H1 (cell line): ENCODE data around the gene PSMA2. TPM values are rescaled to one million over a fixed set of nuclear protein-coding genes. Genes with fewer than 3 reads are reported as not detected.

Experiments used
- CTCF ChIA-PET: fragments of 300-600 bp; sonication (Branson Sonifier 250); formaldehyde crosslinking; loops from one replicate; lab custom pipeline; 2021; ENCODE audit not compliant: partially characterized antibody; lab: Charles Lee
- POLR2A ChIA-PET: fragments of 300-600 bp; sonication (Branson Sonifier 250); formaldehyde crosslinking; loops from one replicate; lab custom pipeline; 2021; ENCODE audit warnings: inconsistent platforms; ENCODE audit not compliant: partially characterized antibody; lab: Charles Lee
- DNase-seq, 2 experiments: peaks; one replicate each; pipeline versions ENCODE4 v3.0.0 to v3.0.0-alpha.2; 2010 to 2022; ENCODE audit warnings: low spot score in 2 of 2, low read depth in 1 of 2, mixed read lengths in 1 of 2
- FAIRE-seq: peaks from 2 replicates; lab custom pipeline; 2011; peaks lifted over from hg19 to GRCh38; lab: Jason Lieb, UNC
- H2AFZ ChIP-seq: 2 replicates; pipeline ENCODE4 v1.8.1; 2012; ENCODE audit warnings: low read length, inconsistent platforms
- H2AK5ac ChIP-seq: 2 replicates; pipeline ENCODE4 v1.6.1; 2013; ENCODE audit warnings: low read depth, low read length
- H2BK120ac ChIP-seq: replicated peaks from 2 replicates; pipeline ENCODE3; 2013; ENCODE audit warnings: low read depth, low read length, inconsistent platforms
- H2BK12ac ChIP-seq: 2 replicates; pipeline ENCODE4 v1.6.1; 2013; ENCODE audit warnings: low read depth, low read length
- H2BK15ac ChIP-seq: 2 replicates; pipeline ENCODE4 v1.6.1; 2013; ENCODE audit warnings: low read length
- H2BK20ac ChIP-seq: 2 replicates; pipeline ENCODE4 v1.6.1; 2013; ENCODE audit warnings: low read length
- H2BK5ac ChIP-seq: 2 replicates; pipeline ENCODE4 v1.6.1; 2013; ENCODE audit warnings: low read depth, low read length
- H3K14ac ChIP-seq: 2 replicates; pipeline ENCODE4 v1.6.1; 2013; ENCODE audit warnings: inconsistent platforms; ENCODE audit not compliant: insufficient read length
- H3K18ac ChIP-seq: 2 replicates; pipeline ENCODE4 v1.6.1; 2013; ENCODE audit warnings: low read length; ENCODE audit errors: extremely low read depth
- H3K23ac ChIP-seq: 2 replicates; pipeline ENCODE4 v1.6.1; 2013; ENCODE audit warnings: inconsistent platforms; ENCODE audit not compliant: insufficient read length
- H3K23me2 ChIP-seq: 2 replicates; pipeline ENCODE4 v1.6.1; 2013; ENCODE audit warnings: low read depth, low read length
- H3K27ac ChIP-seq: 2 replicates; pipeline ENCODE4 v1.6.1; 2011; ENCODE audit warnings: low read depth, low read length, inconsistent platforms
- H3K27me3 ChIP-seq, 4 experiments: replicated peaks in 1 of 4; 1 replicate in 1 of 4; 2 replicates in 3 of 4; pipeline versions ENCODE4 v1.6.1 to v1.8.1; 2011 to 2013; ENCODE audit warnings: low read length in 3 of 4, mild to moderate bottlenecking in 3 of 4, inconsistent platforms in 2 of 4, mixed read lengths in 2 of 4, moderate library complexity in 1 of 4; ENCODE audit not compliant: control insufficient read depth in 3 of 4, insufficient read depth in 3 of 4; ENCODE audit errors: extremely low read depth in 1 of 4
- H3K36me3 ChIP-seq, 4 experiments: 2 replicates each; pipeline versions ENCODE4 v1.6.1 to v1.8.1; 2011 to 2013; ENCODE audit warnings: mild to moderate bottlenecking in 4 of 4, low read length in 3 of 4, moderate library complexity in 2 of 4, control low read depth in 1 of 4, inconsistent platforms in 1 of 4; ENCODE audit not compliant: insufficient read depth in 4 of 4, control insufficient read depth in 2 of 4
- H3K4ac ChIP-seq: replicated peaks from 2 replicates; pipeline ENCODE3; 2013; ENCODE audit warnings: low read length, low read depth, mixed read lengths, inconsistent platforms; ENCODE audit not compliant: insufficient read length
- H3K4me1 ChIP-seq, 4 experiments: replicated peaks in 1 of 4; 1 replicate in 1 of 4; 2 replicates in 3 of 4; pipeline versions ENCODE4 v1.6.1 to v1.8.1; 2011 to 2013; ENCODE audit warnings: low read length in 3 of 4, inconsistent platforms in 2 of 4, mixed read lengths in 1 of 4; ENCODE audit not compliant: insufficient read depth in 4 of 4, control insufficient read depth in 3 of 4
- H3K4me2 ChIP-seq, 2 experiments: 2 replicates each; pipeline versions ENCODE4 v1.6.1 to v1.8.1; 2011 to 2013; ENCODE audit warnings: low read depth in 2 of 2, low read length in 2 of 2, control low read depth in 1 of 2, inconsistent platforms in 1 of 2, mild to moderate bottlenecking in 1 of 2; ENCODE audit not compliant: insufficient read depth in 1 of 2
- H3K4me3 ChIP-seq, 4 experiments: fragments of 200-600, 300-600 bp in 1 of 4; sonication (generic), shearing (Covaris generic), sonication (Bioruptor Twin) in 1 of 4; 2 replicates each; pipeline versions ENCODE4 v1.5.1 to v1.8.1; 2011 to 2016; ENCODE audit warnings: low read length in 4 of 4, low read depth in 3 of 4, control low read depth in 2 of 4, inconsistent platforms in 2 of 4, mild to moderate bottlenecking in 2 of 4, mixed read lengths in 1 of 4, moderate library complexity in 1 of 4; ENCODE audit not compliant: insufficient read depth in 2 of 4; ENCODE audit errors: extremely low read depth in 1 of 4
- H3K56ac ChIP-seq: replicated peaks from 2 replicates; pipeline ENCODE3; 2013; ENCODE audit warnings: low read depth, mild to moderate bottlenecking, mixed read lengths, low read length, inconsistent platforms; ENCODE audit not compliant: insufficient read length
- H3K79me1 ChIP-seq: 2 replicates; pipeline ENCODE4 v1.6.1; 2013; ENCODE audit warnings: low read depth, low read length, control low read depth
- H3K79me2 ChIP-seq, 2 experiments: 2 replicates each; pipeline versions ENCODE4 v1.6.1 to v1.8.1; 2012 to 2013; ENCODE audit warnings: low read length in 2 of 2, mild to moderate bottlenecking in 2 of 2, inconsistent platforms in 1 of 2; ENCODE audit not compliant: insufficient read depth in 2 of 2, control insufficient read depth in 1 of 2
- H3K9ac ChIP-seq, 4 experiments: replicated peaks in 1 of 4; 1 replicate in 1 of 4; 2 replicates in 3 of 4; pipeline versions ENCODE4 v1.6.1 to v1.8.1; 2011 to 2013; ENCODE audit warnings: low read depth in 3 of 4, low read length in 3 of 4, control low read depth in 2 of 4, mild to moderate bottlenecking in 2 of 4, moderate library complexity in 2 of 4, inconsistent platforms in 1 of 4; ENCODE audit errors: extremely low read depth in 1 of 4
- H3K9me3 ChIP-seq, 2 experiments: 2 replicates each; pipeline versions ENCODE4 v1.6.1 to v1.8.1; 2012 to 2013; ENCODE audit warnings: mild to moderate bottlenecking in 2 of 2, moderate library complexity in 2 of 2, control low read depth in 1 of 2, inconsistent platforms in 1 of 2, low read depth in 1 of 2, low read length in 1 of 2, mixed read lengths in 1 of 2; ENCODE audit not compliant: insufficient read depth in 2 of 2
- H4K20me1 ChIP-seq, 2 experiments: replicated peaks in 1 of 2; 2 replicates each; pipeline versions ENCODE3 to v1.8.1; 2011 to 2013; ENCODE audit warnings: inconsistent platforms in 2 of 2, low read length in 2 of 2, mild to moderate bottlenecking in 1 of 2; ENCODE audit not compliant: insufficient read depth in 2 of 2, control insufficient read depth in 1 of 2
- H4K5ac ChIP-seq: 2 replicates; pipeline ENCODE4 v1.6.1; 2013; ENCODE audit warnings: low read length, low read depth, mixed read lengths, inconsistent platforms; ENCODE audit not compliant: insufficient read length
- H4K8ac ChIP-seq: 2 replicates; pipeline ENCODE4 v1.8.0; 2013; ENCODE audit warnings: mild to moderate bottlenecking, moderate library complexity, low read length, inconsistent platforms; ENCODE audit not compliant: insufficient read depth; ENCODE audit errors: extremely low read depth
- H4K91ac ChIP-seq: replicated peaks from 2 replicates; pipeline ENCODE3; 2013; ENCODE audit warnings: low read length, mixed read lengths, inconsistent platforms; ENCODE audit not compliant: insufficient read length
- ATF2 ChIP-seq: IDR thresholded peaks from 2 replicates; pipeline ENCODE4 v1.6.1; 2012; ENCODE audit warnings: low read length, inconsistent platforms
- BACH1 ChIP-seq: IDR thresholded peaks from 2 replicates; pipeline ENCODE4 v1.6.1; 2012; ENCODE audit warnings: low read length, improper control_type of control experiment
- BCL11A ChIP-seq, 2 experiments: IDR thresholded peaks; one replicate each; pipeline ENCODE4 v1.6.1; 2011; ENCODE audit warnings: low read depth in 2 of 2, low read length in 2 of 2, mild to moderate bottlenecking in 2 of 2
- BRCA1 ChIP-seq: IDR thresholded peaks from 2 replicates; pipeline ENCODE4 v1.6.1; 2012; ENCODE audit warnings: low read depth, low read length, improper control_type of control experiment
- E2F6 ChIP-seq: IDR thresholded peaks from 2 replicates; pipeline ENCODE4 v1.6.1; 2012; ENCODE audit warnings: inconsistent platforms
- JUND ChIP-seq: IDR thresholded peaks from 2 replicates; pipeline ENCODE4 v1.6.1; 2011; ENCODE audit warnings: mild to moderate bottlenecking, improper control_type of control experiment, low read length
- POLR2AphosphoS5 ChIP-seq: IDR thresholded peaks from 2 replicates; pipeline ENCODE4 v1.6.1; 2011; ENCODE audit warnings: low read depth, low read length
- POU5F1 ChIP-seq: IDR thresholded peaks from 2 replicates; pipeline ENCODE4 v1.6.1; 2011; ENCODE audit warnings: low read depth, mild to moderate bottlenecking, low read length, moderate library complexity
- SIX5 ChIP-seq: IDR thresholded peaks from 2 replicates; pipeline ENCODE4 v1.6.1; 2011; ENCODE audit warnings: mild to moderate bottlenecking, low read depth, low read length
- TAF1 ChIP-seq: IDR thresholded peaks from 2 replicates; pipeline ENCODE4 v1.6.1; 2011; ENCODE audit warnings: mild to moderate bottlenecking, low read depth, low read length
- USF2 ChIP-seq: IDR thresholded peaks from 2 replicates; pipeline ENCODE4 v1.6.1; 2011; ENCODE audit warnings: low read length, improper control_type of control experiment
- WGBS, 2 experiments: shearing (Covaris generic) in 1 of 2; methylation state at CpG; one replicate each; pipeline versions ENCODE4 v1.1.6 to v1.1.7; 2013 to 2015; ENCODE audit warnings: low lambda C conversion rate in 2 of 2, mixed read lengths in 2 of 2, inconsistent platforms in 1 of 2, low coverage in 1 of 2, missing lambda C conversion rate in 1 of 2; ENCODE audit not compliant: insufficient replicate concordance in 2 of 2, insufficient coverage in 1 of 2, insufficient read length in 1 of 2; ENCODE audit errors: extremely low coverage in 1 of 2, missing lambda C conversion rate in 1 of 2; 5-methylcytosine and 5-hydroxymethylcytosine counted together
- polyA plus RNA-seq, 7 experiments: library from polyadenylated mRNA; depleted of rRNA in 3 of 7; stranded (reverse) in 5 of 7; unstranded in 2 of 7; fragments of >200 nt in 5 of 7; fragments of 200-250 nt in 2 of 7; gene quantifications; 1 replicate in 5 of 7; 2 replicates in 1 of 7; 4 replicates in 1 of 7; pipeline versions ENCODE4 v1.2.1 to v1.2.3, GENCODE V29; 2011 to 2013; ENCODE audit warnings: missing spikeins in 2 of 7, mixed read lengths in 2 of 7
- total RNA-seq: library from RNA; stranded (reverse); fragmentation: NEBNext Ultra II Directional; extraction: Animal tissue kit (Norgen Biotek cat#: 25700); gene quantifications from 2 replicates; pipeline ENCODE4 v1.2.1, GENCODE V29; 2021

PSMA2 gene
- total and polyA plus RNA-seq, 2 of the 8 experiments (the other 6 are each of a cell fraction or from before 2014, with no cell fraction given) = 211 to 259 TPM

GRCh38 chr7:42868480-42868879 is 63.5 kb downstream of the PSMA2 start:
- no peak overlapping the region for H3K56ac ChIP-seq
- H2BK15ac ChIP-seq = no peak overlapping the region
- peaks cover 0 to 5% (median 3%) of the 10 kb centered on the region in 4 experiments; a peak in 1 of 7 replicates for H3K4me1 ChIP-seq
- H3K23ac ChIP-seq = no peak overlapping the region
- no peaks in the 10 kb centered on the region for H4K20me1 ChIP-seq
- TF ChIP-seq USF2 = no peak
- no peak for TF ChIP-seq BACH1
- TF ChIP-seq POU5F1 = no peak
- TF ChIP-seq E2F6 = no peak
- no peak for TF ChIP-seq TAF1
- no peak for TF ChIP-seq SIX5
- no peak for TF ChIP-seq BRCA1
- no peak for TF ChIP-seq ATF2
- TF ChIP-seq BCL11A (IDR thresholded peaks at IDR 0.05; ENCODE audit: low read depth in 2 of 2, low read length in 2 of 2) = no peak
- TF ChIP-seq POLR2AphosphoS5 = no peak
- TF ChIP-seq JUND = no peak
- no peaks in the 10 kb centered on the region for H3K23me2 ChIP-seq
- H3K79me1 ChIP-seq = no peaks in the 10 kb centered on the region
- ChIA-PET CTCF (interaction anchor here (2.9 kb wide), 1 partner anchor 8 kb away, joined by 14 read pairs; no protein-coding TSS in a partner anchor), POLR2A (no interaction called here)
- no peak overlapping the region for H4K5ac ChIP-seq
- H2BK120ac ChIP-seq = no peak overlapping the region
- H3K4ac ChIP-seq = no peak overlapping the region
- H3K27me3 ChIP-seq = no peaks in the 10 kb centered on the region; a peak in 1 of 7 replicates
- no peak overlapping the region for H2BK5ac ChIP-seq
- no peak overlapping the region for H3K9ac ChIP-seq
- H3K4me2 ChIP-seq = no peak overlapping the region
- H3K18ac ChIP-seq = peak overlapping the region; percentile 25; the same call in 1 of the 2 replicates
- H3K36me3 ChIP-seq = peaks cover 0 to 3% (median 0%) of the 10 kb centered on the region in 4 experiments; a peak in 1 of 8 replicates
- H3K79me2 ChIP-seq = no peaks in the 10 kb centered on the region
- FAIRE-seq (no peak), DNase-seq (no peak)
- H2AK5ac ChIP-seq = no peak overlapping the region
- H3K4me3 ChIP-seq = no peak overlapping the region
- no peak overlapping the region for H4K8ac ChIP-seq
- no peak overlapping the region; the same call in 1 of the 2 replicates for H2BK12ac ChIP-seq
- H2AFZ ChIP-seq = no peak overlapping the region
- WGBS, 2 experiments = 83% methylated on average over 1 of the region's 1 CpG; no CpG with 5 or more reads in 1 of the 2 experiments
- no peak overlapping the region for H4K91ac ChIP-seq
- no peak overlapping the region for H3K14ac ChIP-seq
- no peak overlapping the region for H3K27ac ChIP-seq
- H3K9me3 ChIP-seq = peaks cover 18 to 27% of the 10 kb centered on the region in 2 experiments
- H2BK20ac ChIP-seq = peak overlapping the region; percentile 40; the same call in 1 of the 2 replicates
